Measurements from ENCODE around the gene ADRM1. TPM values are rescaled to one million over a fixed set of nuclear protein-coding genes. Genes with fewer than 3 reads are reported as not detected.

The ADRM1 gene
- total RNA-seq, 1 experiment from 2014 or later, result 127 TPM

- no peak overlapping the region for H3K4me3 Mint-ChIP-seq (ENCODE audit: unreplicated experiment)
- no peaks in the 10 kb centered on the region for H3K9me3 Mint-ChIP-seq (ENCODE audit: unreplicated experiment)
- TF ChIP-seq, protein P1, sequence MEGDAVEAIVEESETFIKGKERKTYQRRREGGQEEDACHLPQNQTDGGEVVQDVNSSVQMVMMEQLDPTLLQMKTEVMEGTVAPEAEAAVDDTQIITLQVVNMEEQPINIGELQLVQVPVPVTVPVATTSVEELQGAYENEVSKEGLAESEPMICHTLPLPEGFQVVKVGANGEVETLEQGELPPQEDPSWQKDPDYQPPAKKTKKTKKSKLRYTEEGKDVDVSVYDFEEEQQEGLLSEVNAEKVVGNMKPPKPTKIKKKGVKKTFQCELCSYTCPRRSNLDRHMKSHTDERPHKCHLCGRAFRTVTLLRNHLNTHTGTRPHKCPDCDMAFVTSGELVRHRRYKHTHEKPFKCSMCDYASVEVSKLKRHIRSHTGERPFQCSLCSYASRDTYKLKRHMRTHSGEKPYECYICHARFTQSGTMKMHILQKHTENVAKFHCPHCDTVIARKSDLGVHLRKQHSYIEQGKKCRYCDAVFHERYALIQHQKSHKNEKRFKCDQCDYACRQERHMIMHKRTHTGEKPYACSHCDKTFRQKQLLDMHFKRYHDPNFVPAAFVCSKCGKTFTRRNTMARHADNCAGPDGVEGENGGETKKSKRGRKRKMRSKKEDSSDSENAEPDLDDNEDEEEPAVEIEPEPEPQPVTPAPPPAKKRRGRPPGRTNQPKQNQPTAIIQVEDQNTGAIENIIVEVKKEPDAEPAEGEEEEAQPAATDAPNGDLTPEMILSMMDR (IDR thresholded peaks at IDR 0.05; ENCODE audit: unreplicated experiment), result no peak
- H3K36me3 Mint-ChIP-seq (ENCODE audit: insufficient read depth, unreplicated experiment), result peaks cover 73% of the 10 kb centered on the region
- H3K4me1 Mint-ChIP-seq (ENCODE audit: insufficient read depth, unreplicated experiment), result peaks cover 4% of the 10 kb centered on the region
- ChIA-PET POLR2A (no interaction called here), CTCF (interaction anchor here (1.1 to 1.3 kb wide), 2 partner anchors 75 to 545 kb away, joined by 3 to 4 read pairs; no protein-coding TSS in a partner anchor)
- H3K27me3 Mint-ChIP-seq (ENCODE audit: insufficient read depth, unreplicated experiment), result no peaks in the 10 kb centered on the region
- H3K27ac Mint-ChIP-seq (ENCODE audit: low read depth, unreplicated experiment), result no peak overlapping the region
- DNase-seq (ENCODE audit: unreplicated experiment), result no peak
- BruUV-seq (replicated peaks), result no TSS peak
- intact Hi-C loops (cut with micrococcal nuclease), result no loop called here
Observed at GRCh38 chr20:62263396-62263795, 39.4 kb upstream of the ADRM1 start.

- no peaks in the 10 kb centered on the region for H3K4me1 Mint-ChIP-seq (ENCODE audit: insufficient read depth, unreplicated experiment)
- H3K4me3 Mint-ChIP-seq (ENCODE audit: unreplicated experiment), result no peak overlapping the region
- ChIA-PET POLR2A (interaction anchor here (0.6 to 1.2 kb wide), 2 partner anchors 36 to 330 kb away, joined by 4 read pairs; no protein-coding TSS in a partner anchor), CTCF (interaction anchor here (0.6 to 2.0 kb wide), 3 partner anchors 9 to 30 kb away, joined by 3 to 6 read pairs (median 4); no protein-coding TSS in a partner anchor)
- no peaks in the 10 kb centered on the region for H3K9me3 Mint-ChIP-seq (ENCODE audit: unreplicated experiment)
- no peaks in the 10 kb centered on the region for H3K27me3 Mint-ChIP-seq (ENCODE audit: insufficient read depth, unreplicated experiment)
- no peak overlapping the region for H3K27ac Mint-ChIP-seq (ENCODE audit: low read depth, unreplicated experiment)
- TF ChIP-seq, protein P1 (IDR thresholded peaks at IDR 0.05; ENCODE audit: unreplicated experiment), result no peak
- no peak for DNase-seq (ENCODE audit: unreplicated experiment)
- intact Hi-C loops (cut with micrococcal nuclease), result no loop called here
- peaks cover 64% of the 10 kb centered on the region for H3K36me3 Mint-ChIP-seq (ENCODE audit: insufficient read depth, unreplicated experiment)
- BruUV-seq (replicated peaks), result no TSS peak
Observed at GRCh38 chr20:62265365-62265764, 37.4 kb upstream of the ADRM1 start.

- ChIA-PET POLR2A (no interaction called here), CTCF (interaction anchor here (0.6 to 2.0 kb wide), 2 partner anchors 8 to 11 kb away, joined by 3 to 6 read pairs; no protein-coding TSS in a partner anchor)
- Mint-ChIP-seq H3K36me3 (ENCODE audit: insufficient read depth, unreplicated experiment) (peaks cover 57% of the 10 kb centered on the region), H3K27ac (ENCODE audit: low read depth, unreplicated experiment) (no peak overlapping the region), H3K27me3 (ENCODE audit: insufficient read depth, unreplicated experiment) (no peaks in the 10 kb centered on the region), H3K9me3 (ENCODE audit: unreplicated experiment) (no peaks in the 10 kb centered on the region), H3K4me3 (ENCODE audit: unreplicated experiment) (no peak overlapping the region), H3K4me1 (ENCODE audit: insufficient read depth, unreplicated experiment) (no peaks in the 10 kb centered on the region)
- intact Hi-C loops (cut with micrococcal nuclease), result no loop called here
- TF ChIP-seq, protein P1 (IDR thresholded peaks at IDR 0.05; ENCODE audit: unreplicated experiment), result no peak
- DNase-seq (ENCODE audit: unreplicated experiment), result no peak
- no TSS peak for BruUV-seq (replicated peaks)
Observed at GRCh38 chr20:62266340-62266739, 36.5 kb upstream of the ADRM1 start.

DNA sequence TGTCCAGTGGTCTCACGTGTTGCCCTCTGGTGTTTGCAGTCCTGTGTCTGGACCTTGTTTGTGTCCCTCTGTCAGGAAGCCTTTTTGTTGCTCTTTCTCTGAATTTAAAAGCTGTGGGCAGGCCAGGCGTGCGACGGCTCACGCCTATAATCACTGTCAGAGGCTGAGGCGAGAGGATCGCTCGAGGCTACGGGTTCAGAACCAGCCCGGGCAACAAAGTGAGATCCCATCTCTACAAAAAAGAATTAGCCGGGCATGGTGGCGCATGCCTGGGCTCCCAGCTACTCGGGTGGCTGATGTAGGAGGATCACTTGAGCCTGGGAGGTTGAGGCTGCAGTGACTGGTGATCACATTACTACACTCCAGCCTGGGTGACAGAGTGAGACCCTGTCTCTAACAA lies 35.9 kb upstream of the ADRM1 start:
- Mint-ChIP-seq H3K9me3 (ENCODE audit: unreplicated experiment) (no peaks in the 10 kb centered on the region), H3K36me3 (ENCODE audit: insufficient read depth, unreplicated experiment) (peaks cover 62% of the 10 kb centered on the region), H3K27ac (ENCODE audit: low read depth, unreplicated experiment) (no peak overlapping the region), H3K4me3 (ENCODE audit: unreplicated experiment) (no peak overlapping the region), H3K27me3 (ENCODE audit: insufficient read depth, unreplicated experiment) (no peaks in the 10 kb centered on the region), H3K4me1 (ENCODE audit: insufficient read depth, unreplicated experiment) (no peaks in the 10 kb centered on the region)
- no peak for DNase-seq (ENCODE audit: unreplicated experiment)
- no TSS peak for BruUV-seq (replicated peaks)
- TF ChIP-seq, protein P1 (IDR thresholded peaks at IDR 0.05; ENCODE audit: unreplicated experiment), result no peak
- POLR2A ChIA-PET, result no interaction called here
- CTCF ChIA-PET, result no interaction called here
- intact Hi-C loops (cut with micrococcal nuclease), result no loop called here

Data from MCF 10A (cell line).